T-helper 2 cell treated with Interferon-gamma antibody and Interleukin-4, amounts not matched to agents 100 ng/mL and 5 ng/mL, for 36 hours (primary cell): ENCODE results near the gene LAT. TPM values are rescaled to one million over a fixed set of nuclear protein-coding genes. Genes with fewer than 3 reads are reported as not detected.
"Not testable (repeated sequence)": the region's sequence is repeated elsewhere in the genome, so short reads cannot be mapped to it uniquely, and the experiment has no call there.

Experiments used
- intact Hi-C: fragments of 100-400 bp; cut with micrococcal nuclease; formaldehyde crosslinking; loops from one replicate; pipeline ENCODE4 v1.15.1; 2023
- total RNA-seq: library from RNA; stranded (reverse); gene quantifications from 2 replicates; pipeline ENCODE4 v1.2.3, GENCODE V29; 2022

Gene LAT
- total RNA-seq, 1 donor from 2014 or later: 373 TPM

DNA sequence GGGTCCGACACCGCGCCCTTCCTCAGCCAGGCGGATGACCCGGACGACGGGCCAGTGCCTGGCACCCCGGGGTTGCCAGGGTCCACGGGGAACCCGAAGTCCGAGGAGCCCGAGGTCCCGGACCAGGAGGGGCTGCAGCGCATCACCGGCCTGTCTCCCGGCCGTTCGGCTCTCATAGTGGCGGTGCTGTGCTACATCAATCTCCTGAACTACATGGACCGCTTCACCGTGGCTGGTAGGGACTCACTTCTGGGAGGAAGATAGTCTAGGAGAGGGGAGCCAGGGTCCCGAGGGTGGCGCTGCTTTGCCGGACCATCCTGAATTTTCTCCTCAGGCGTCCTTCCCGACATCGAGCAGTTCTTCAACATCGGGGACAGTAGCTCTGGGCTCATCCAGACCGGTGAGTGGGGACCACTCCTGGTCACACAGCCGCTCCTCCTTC is 9.7 kb upstream of the LAT start:
- intact Hi-C loops: loop anchor here (2.0 kb wide), 1 partner anchor 24 kb away; the partner anchor contains the start of gene NFATC2IP

DNA sequence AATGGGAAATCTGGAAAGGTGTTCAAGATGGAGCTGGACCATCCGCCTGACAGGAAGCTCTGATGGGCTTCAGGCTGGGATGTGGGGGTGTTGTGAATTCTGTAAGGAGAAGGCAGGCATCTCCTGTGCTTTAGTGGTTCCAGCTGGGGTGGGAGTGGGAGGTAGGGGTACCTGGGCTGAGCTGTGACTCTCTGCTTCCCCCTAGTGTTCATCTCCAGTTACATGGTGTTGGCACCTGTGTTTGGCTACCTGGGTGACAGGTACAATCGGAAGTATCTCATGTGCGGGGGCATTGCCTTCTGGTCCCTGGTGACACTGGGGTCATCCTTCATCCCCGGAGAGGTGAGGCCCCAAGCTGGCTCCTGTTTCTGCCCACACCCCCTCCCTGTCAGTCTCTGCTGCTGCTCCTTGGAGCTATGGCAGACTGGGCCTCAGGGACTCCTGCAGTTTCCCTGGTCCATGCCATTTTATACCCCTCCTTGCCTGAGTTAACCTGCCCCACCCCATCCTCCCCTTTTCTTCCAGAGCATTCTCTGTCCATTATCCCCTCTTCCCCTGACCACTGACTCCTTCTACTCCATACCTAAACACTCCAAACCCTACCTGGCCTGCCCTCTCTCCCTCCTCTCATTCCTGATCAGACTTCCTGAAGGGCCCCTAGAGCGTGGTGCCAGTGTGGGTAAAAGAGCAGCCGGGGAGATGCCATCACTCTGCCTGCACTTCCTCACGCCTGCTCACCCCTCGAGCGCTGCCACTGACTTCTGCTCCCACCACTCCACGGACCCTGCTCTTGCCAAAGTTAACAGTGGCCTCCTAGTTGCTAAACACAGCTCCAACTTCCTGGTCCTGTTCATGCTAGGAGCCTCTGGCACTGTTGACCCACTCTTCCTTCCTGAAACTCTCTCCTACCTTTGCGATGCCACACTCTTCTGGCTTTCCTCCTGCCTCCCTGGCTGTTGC is 6.9 kb upstream of the LAT start:
- intact Hi-C loops: no loop called here

DNA sequence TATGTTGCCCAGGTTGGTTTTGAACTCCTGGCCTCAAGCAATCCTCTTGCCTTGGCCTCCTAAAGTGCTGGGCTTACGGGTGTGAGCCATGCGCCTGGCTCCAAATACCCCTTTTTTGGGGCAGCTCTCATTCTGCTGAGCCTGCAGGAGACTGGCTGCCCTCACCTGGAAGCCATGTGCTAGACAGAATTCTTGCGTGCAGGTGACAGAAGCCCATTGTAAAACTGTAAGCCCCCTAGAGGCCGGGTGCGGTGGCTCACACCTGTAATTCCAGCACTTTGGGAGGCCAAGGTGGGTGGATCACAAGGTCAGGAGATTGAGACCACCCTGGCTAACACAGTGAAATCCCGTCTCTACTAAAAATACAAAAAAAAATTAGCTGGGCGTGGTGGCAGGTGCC is 4.5 kb upstream of the LAT start:
- intact Hi-C loops: not testable (repeated sequence)

DNA sequence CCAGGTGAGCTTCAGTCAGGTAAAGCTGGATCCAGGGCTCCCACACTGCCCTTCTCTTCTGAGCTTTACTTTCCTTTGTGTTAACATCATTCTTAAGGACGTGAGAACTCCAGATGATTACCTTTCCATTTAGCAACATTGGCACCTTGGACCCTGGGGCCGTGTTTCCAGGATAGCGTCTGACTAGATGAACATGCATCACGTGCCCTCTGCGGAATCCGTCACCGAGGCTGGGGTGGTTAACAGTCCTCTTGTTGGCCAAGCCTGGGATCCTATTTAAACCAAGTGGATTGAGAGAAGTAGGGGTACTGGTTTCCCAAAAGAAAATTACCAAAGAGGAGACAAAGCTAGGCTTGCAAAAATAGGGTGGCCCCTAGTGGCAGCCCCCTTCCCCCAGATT is 3.9 kb upstream of the LAT start:
- intact Hi-C loops: no loop called here

DNA sequence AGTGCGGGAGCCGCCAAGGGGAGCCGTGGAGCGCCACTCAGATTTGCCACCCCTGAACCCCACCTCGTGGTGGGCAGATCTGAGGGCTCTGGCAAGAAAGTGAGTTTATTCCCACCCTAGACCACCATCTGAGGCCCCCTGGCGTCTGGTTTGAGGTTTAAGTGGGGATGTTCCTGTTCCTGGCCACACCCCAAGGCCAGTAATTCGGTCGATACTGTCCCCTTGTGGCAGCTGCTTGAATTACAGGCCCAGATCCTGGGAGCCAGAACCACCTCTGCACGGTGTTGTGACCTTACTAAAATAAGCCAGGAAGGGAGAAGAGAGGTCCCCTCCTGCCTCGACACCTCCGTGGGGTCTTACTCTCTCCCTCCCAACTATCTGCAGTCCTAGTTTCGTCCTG is 3.3 kb upstream of the LAT start:
- intact Hi-C loops: no loop called here

DNA sequence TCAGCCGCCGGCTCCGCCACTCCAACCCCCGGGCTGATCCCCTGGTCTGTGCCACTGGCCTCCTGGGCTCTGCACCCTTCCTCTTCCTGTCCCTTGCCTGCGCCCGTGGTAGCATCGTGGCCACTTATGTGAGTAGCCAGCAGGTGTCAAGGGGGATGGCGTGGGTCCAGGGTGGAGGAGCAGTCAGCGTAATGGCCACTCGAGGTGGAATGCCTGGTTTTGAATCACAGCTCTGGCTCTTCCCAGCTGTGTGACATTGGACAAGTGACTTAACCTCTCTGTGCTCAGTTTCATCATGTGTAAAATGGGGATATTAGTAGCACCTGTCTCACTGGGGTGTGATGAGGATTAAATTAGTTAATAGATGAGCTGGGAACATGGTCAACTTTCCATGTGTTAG is 2.4 kb upstream of the LAT start:
- intact Hi-C loops: no loop called here

DNA sequence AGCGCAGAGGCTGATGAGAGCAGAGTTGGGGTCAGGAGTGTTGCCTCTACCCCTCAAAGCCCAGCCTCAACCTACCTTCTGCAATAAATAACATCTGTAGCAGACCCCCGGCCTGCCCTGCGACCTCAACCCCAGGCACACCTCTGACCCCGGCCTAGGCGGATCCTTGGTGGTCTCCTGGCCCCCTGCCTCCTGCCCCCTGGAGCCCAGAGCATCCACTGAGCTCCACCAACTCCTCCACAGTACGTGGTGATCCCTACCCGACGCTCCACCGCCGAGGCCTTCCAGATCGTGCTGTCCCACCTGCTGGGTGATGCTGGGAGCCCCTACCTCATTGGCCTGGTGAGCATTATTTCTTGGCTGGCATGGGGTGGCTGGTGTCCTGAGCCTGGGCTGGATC is 1.9 kb upstream of the LAT start:
- intact Hi-C loops: no loop called here

DNA sequence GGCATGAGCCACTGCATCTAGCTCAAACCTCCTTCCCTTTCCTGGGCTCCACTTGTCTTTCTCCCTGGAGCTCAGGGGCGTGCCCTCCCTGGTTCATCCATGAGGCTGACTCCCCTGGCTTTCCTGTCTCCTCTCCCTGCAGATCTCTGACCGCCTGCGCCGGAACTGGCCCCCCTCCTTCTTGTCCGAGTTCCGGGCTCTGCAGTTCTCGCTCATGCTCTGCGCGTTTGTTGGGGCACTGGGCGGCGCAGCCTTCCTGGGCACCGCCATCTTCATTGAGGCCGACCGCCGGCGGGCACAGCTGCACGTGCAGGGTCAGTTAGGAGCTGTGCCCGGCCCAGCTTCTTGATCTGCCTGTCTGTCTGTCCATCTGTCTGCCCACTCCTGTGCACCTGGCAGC is 1.2 kb upstream of the LAT start:
- intact Hi-C loops: loop anchor here (2.0 kb wide), 1 partner anchor 25 kb away; no protein-coding TSS in a partner anchor

DNA sequence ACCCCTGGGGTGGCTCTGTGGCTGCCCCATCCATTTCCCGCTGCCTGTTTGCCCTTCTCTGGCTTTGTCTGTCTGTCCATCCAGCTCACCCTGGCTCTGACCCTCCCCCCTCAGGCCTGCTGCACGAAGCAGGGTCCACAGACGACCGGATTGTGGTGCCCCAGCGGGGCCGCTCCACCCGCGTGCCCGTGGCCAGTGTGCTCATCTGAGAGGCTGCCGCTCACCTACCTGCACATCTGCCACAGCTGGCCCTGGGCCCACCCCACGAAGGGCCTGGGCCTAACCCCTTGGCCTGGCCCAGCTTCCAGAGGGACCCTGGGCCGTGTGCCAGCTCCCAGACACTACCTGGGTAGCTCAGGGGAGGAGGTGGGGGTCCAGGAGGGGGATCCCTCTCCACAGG is 761 bp upstream of the LAT start:
- intact Hi-C loops: loop anchor here (2.0 kb wide), 1 partner anchor 25 kb away; no protein-coding TSS in a partner anchor

DNA sequence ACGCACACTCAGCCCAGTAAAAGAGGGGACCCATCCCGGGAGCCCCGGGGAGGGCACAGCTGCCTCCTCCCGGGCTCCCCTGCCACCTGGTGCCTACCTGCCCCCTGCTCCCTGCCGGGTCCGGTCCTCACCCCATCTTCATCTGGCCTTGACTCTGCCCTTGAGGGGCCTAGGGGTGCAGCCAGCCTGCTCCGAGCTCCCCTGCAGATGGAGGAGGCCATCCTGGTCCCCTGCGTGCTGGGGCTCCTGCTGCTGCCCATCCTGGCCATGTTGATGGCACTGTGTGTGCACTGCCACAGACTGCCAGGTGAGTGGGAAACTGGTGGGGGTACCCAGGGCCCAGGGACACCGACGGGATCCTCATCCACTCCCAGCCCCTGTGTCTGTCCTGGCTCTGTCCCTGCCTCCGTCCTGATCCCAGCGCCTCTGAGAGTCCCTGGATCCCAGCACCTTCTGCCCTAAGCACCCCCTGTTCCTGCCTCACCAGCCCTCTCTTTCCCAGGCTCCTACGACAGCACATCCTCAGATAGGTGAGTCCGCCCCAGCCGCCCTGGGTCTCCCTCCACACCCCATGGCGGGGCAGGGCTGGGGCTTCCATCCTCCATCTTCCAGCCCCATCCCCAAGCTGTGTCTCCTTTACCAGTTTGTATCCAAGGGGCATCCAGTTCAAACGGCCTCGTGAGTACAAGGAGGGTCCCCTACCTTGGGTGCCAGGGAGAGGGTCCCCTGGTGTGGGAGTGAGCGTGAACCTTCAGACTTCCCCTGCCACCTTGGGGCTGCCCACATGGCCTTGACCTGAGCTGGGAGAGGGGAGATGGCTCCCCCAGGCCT is 574 bp downstream of the LAT start:
- intact Hi-C loops: loop anchor here (1.0 to 5.0 kb wide), 3 partner anchors 11 to 92 kb away; partner anchors contain the start of gene SPNS1

DNA sequence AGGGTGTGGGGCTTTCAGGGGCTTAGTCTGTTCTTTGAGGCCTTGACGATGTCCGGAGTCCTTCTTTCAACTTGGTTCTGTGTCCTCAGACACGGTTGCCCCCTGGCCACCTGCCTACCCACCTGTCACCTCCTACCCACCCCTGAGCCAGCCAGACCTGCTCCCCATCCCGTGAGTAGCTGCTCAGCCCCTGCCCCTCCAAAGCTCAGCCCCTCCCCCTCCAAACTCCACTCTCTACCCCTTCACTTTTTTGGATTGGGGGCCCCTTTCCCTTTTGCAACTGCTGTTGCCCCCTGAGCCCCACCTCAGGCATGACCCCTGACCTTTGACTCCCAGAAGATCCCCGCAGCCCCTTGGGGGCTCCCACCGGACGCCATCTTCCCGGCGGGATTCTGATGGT is 1.2 kb downstream of the LAT start:
- intact Hi-C loops: loop anchor here (5.0 kb wide), 1 partner anchor 91 kb away; no protein-coding TSS in a partner anchor

DNA sequence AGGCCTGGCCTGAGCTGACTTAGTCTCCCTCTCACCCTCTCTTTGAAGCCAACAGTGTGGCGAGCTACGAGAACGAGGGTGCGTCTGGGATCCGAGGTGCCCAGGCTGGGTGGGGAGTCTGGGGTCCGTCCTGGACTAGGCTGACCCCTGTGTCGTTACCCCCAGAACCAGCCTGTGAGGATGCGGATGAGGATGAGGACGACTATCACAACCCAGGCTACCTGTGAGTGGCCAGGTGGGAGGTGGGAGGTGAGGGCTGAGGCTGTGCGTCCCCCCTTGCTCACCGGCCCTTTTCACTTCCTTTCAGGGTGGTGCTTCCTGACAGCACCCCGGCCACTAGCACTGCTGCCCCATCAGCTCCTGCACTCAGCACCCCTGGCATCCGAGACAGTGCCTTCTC is 1.6 kb downstream of the LAT start:
- intact Hi-C loops: loop anchor here (5.0 kb wide), 1 partner anchor 91 kb away; no protein-coding TSS in a partner anchor

DNA sequence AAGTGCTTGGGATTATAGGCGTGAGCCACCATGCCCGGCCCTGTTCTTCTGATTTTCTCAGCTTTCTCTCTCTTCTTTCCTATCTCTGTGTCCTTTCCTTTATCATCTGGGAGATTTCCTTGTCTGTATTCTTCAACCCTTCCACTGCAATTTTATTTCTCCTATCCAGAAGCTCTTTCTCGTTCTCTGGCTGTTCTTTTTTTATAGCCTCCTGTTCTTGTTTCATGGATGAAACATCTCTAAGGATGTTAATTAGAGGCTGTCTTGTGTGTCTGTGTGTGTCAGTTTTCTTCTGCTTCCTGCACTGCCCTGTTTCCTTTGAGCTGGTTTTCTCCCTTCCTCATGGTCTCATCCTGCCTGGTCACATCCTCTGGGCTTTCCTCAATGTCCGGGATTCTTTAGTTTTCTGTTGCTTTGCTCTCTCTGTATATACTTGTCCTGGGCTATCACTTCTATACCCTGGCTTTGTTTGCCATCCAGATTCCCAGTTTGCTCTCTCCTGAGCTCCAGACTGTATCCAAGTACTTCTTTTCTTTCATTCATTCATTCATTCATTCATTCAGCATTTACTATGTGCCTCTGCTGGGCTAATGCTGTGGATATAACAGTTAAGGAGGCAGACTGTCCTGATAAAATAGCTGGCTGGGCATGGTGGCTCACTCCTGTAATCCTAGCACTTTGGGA is 2.5 kb downstream of the LAT start:
- intact Hi-C loops: loop anchor here (5.0 kb wide), 1 partner anchor 90 kb away; no protein-coding TSS in a partner anchor

DNA sequence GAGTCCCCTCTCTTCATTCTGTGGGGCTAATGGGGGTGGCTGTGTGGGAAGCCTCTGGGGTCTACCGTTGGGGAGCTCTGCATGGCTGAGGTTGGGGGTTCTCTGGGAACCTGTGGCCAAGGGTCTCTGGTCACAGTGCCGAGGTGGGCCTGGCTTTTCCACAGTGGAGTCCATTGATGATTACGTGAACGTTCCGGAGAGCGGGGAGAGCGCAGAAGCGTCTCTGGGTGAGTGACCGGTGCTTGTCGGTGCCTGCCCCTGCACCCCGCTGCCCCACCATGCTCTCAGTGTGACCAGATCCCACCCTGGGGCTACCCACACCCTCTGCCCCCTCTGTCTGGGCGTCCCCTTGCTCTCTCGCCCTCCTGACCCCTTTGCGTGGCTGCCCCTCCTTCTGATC is 4.5 kb downstream of the LAT start:
- intact Hi-C loops: loop anchor here (5.0 kb wide), 1 partner anchor 88 kb away; no protein-coding TSS in a partner anchor

DNA sequence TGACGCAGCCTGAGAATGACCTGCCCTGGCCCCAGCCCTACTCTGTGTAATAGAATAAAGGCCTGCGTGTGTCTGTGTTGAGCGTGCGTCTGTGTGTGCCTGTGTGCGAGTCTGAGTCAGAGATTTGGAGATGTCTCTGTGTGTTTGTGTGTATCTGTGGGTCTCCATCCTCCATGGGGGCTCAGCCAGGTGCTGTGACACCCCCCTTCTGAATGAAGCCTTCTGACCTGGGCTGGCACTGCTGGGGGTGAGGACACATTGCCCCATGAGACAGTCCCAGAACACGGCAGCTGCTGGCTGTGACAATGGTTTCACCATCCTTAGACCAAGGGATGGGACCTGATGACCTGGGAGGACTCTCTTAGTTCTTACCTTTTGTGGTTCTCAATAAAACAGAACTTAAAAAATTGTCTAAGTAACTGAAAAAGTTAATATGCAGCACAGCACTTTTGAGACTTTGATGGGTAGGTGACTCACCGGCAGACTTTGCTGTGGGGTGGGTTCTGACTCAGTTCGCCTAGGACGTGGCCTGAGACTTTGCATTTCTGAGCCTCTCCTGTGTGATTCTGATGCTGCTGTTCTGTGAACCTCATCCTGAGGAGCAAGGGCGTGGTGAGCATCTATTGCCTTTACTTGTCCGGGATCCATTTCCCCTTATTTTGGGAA is 5.7 kb downstream of the LAT start:
- intact Hi-C loops: no loop called here

DNA sequence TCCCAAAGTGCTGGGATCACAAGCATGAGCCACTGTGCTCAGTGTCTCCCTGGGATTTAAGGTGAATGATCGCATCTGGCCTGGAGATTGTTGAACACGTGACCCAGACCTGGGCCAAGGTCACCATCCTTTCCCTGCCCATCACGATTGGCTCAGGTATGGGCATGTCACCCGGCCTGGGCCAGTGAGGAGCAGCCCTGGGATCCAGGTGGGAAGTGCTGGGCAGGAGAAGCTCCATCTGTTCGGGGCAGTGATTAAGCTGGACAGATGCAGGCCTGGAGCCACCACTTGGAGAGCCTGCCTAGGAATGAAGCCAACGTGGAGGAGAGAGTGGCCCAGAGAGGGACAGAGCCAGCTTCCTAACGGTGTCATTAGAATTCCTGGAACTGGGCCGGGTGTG is 6.8 kb downstream of the LAT start:
- intact Hi-C loops: no loop called here

DNA sequence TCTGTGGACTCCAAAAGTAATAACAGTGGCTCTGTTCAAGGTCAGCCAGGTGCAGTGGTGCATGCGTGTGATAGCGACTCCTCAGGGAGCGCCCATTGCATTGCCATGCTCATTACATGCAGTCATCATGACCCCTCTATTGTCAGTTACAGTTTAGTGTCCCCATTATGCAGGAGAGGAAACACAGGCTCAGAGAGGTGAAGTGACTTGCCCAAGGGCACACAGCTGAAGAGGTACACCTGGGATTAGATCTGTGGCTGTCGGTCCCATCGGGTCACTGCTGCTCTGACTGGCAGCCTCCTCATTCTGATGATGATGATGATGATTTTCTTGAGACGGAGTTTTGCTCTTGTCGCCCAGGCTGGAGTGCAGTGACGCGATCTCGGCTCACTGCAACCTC is 7.6 kb downstream of the LAT start:
- intact Hi-C loops: no loop called here

DNA sequence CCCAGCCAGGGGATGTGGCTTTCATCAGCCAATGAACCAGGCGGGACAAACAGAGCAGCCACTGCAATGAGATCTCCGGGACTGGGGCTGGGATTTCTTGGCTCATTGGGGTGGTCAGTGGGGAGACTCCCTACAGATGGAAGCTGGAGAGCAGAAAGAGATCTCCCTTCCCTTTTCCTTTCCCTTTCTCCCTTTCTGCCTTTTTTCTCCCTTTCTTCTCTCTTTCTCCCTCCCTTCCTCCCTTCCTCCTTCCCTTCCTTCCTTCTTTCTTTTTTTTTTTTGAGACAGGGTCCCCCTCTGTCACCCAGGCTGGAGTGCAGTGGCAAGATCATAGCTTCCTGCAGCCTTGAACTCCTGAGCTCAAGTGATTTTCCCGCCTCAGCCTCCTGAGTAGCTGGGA is 14.0 kb downstream of the LAT start:
- intact Hi-C loops: no loop called here

DNA sequence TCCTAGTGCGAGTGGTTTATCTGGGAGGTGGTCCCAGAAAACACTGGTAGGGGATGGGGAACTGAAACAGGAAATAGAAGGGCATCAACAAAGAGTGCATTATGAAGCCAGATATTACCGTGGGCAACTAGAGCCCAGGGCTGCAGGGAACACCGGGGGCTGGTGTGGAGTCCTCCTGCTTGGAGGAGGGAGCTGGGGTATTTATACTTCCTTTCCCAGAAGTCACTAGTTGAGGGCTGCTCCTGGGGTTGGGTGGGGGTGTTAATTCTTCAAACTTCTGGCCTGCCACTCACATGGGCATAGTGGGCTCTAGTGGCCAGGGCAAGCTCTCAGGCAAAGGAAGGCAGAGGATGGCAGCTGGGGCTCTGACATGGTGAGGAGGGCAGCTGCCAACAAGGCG is 14.7 kb downstream of the LAT start:
- intact Hi-C loops: no loop called here

DNA sequence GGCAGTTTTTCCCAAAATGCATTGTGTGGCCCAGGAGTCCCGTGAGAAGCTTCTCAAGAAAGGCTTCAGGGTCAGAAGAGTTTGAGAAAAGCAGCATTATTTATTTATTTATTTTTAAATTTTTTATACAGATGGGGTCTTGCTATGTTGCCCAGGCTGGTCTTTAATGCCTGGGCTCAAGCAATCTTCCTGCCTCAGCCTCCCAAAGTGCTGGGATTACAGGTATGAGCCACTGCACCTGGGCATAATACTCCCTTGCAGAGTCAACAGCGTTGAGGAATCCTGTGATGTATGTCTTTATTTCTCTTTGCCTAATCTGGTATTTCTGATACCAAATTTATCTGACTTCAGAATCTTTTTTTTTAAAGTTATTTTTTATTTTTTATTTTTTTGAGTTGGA is 15.2 kb downstream of the LAT start:
- intact Hi-C loops: no loop called here
